A549 (cell line): Measurements from ENCODE around the gene TLNRD1. TPM values are rescaled to one million over a fixed set of nuclear protein-coding genes. Genes with fewer than 3 reads are reported as not detected.

ENCODE experiments used
- ATAC-seq, 2 experiments: fragments of 200-7000 bp in 1 of 2; fragments of >200 bp in 1 of 2; cut with Nextera tagmentation in 1 of 2; cut with Tn5 transposase in 1 of 2; 3 replicates each; pipeline versions ENCODE4 v1.8.0 to v1.9.1; 2018 to 2020; ENCODE audit warnings: mild to moderate bottlenecking in 1 of 2, moderate library complexity in 1 of 2
- CTCF ChIA-PET: fragments of 300-600 bp; sonication (Branson Sonifier 250); formaldehyde crosslinking; extraction: SDS; loops from one replicate; lab custom pipeline; 2021; ENCODE audit warnings: antibody characterized with exemption, inconsistent platforms; lab: Yijun Ruan, JAX
- POLR2A ChIA-PET: fragments of 350-600 bp; formaldehyde crosslinking; extraction: SDS; loops from one replicate; lab custom pipeline; 2021; ENCODE audit warnings: antibody characterized with exemption, inconsistent platforms; lab: Yijun Ruan, JAX
- DNase-seq, 2 experiments: peaks; one replicate each; pipeline versions ENCODE4 v3.0.0 to v3.0.0-alpha.2; 2011 to 2016; ENCODE audit warnings: low read depth in 1 of 2, low spot score in 1 of 2
- FAIRE-seq: peaks from 2 replicates; lab custom pipeline; 2011; peaks lifted over from hg19 to GRCh38; lab: Jason Lieb, UNC
- H3K27ac ChIP-seq, 2 experiments: fragments of >200 bp; sonication (Bioruptor Twin); formaldehyde crosslinking; 3 replicates each; pipeline ENCODE4 v1.5.1; 2016 to 2017
- H3K4me1 ChIP-seq: fragments of >200 bp; sonication (Bioruptor Twin); formaldehyde crosslinking; 3 replicates; pipeline ENCODE4 v1.6.1; 2016
- H3K4me2 ChIP-seq: fragments of >200 bp; sonication (Bioruptor Twin); formaldehyde crosslinking; 3 replicates; pipeline ENCODE4 v1.6.1; 2016
- H3K4me3 ChIP-seq: fragments of >200 bp; sonication (Bioruptor Twin); formaldehyde crosslinking; 3 replicates; pipeline ENCODE4 v1.5.1; 2016
- H3K9me3 ChIP-seq: fragments of >200 bp; sonication (Bioruptor Twin); formaldehyde crosslinking; 3 replicates; pipeline ENCODE4 v1.6.1; 2016
- CBX2 ChIP-seq: fragments of 200-600 bp; sonication (generic); IDR thresholded peaks from 2 replicates; pipeline ENCODE4 v1.6.1; 2016; ENCODE audit warnings: low read depth, mild to moderate bottlenecking, borderline replicate concordance
- CHD4 ChIP-seq: fragments of 200-600 bp; sonication (generic); IDR thresholded peaks from 2 replicates; pipeline ENCODE4 v1.6.1; 2016; ENCODE audit warnings: antibody characterized with exemption, mild to moderate bottlenecking, borderline replicate concordance
- CTCF ChIP-seq: fragments of >200 bp; sonication (Bioruptor Twin); formaldehyde crosslinking; IDR thresholded peaks from 3 replicates; pipeline ENCODE4 v1.5.1; 2016
- E2F6 ChIP-seq: IDR thresholded peaks from 2 replicates; pipeline ENCODE4 v1.6.1; 2012; ENCODE audit warnings: low read depth, borderline replicate concordance
- EHF ChIP-seq: fragments of 250-450 bp; sonication (Bioruptor Pico); IDR thresholded peaks from 2 replicates; pipeline ENCODE4 v1.5.0; 2020; ENCODE audit warnings: mild to moderate bottlenecking
- EHMT2 ChIP-seq: fragments of 200-600 bp; sonication (generic); IDR thresholded peaks from 2 replicates; pipeline ENCODE4 v1.6.1; 2016; ENCODE audit warnings: antibody characterized with exemption, low read depth, mild to moderate bottlenecking, moderate library complexity
- EP300 ChIP-seq, 2 experiments: fragments of >200 bp; sonication (Bioruptor Twin); formaldehyde crosslinking; IDR thresholded peaks; 2 replicates in 1 of 2; 3 replicates in 1 of 2; pipeline ENCODE4 v1.6.1; 2016 to 2017
- GATA3 ChIP-seq: IDR thresholded peaks from 2 replicates; pipeline ENCODE4 v1.6.1; 2012; ENCODE audit warnings: borderline replicate concordance
- HEYL ChIP-seq: fragments of 250-450 bp; sonication (Bioruptor Pico); IDR thresholded peaks from 2 replicates; pipeline ENCODE4 v1.8.0; 2021; ENCODE audit warnings: mild to moderate bottlenecking, moderate library complexity
- HOXB13 ChIP-seq: fragments of 250-450 bp; sonication (Bioruptor Pico); IDR thresholded peaks from 2 replicates; pipeline ENCODE4 v1.5.0; 2020; ENCODE audit warnings: low read depth, mild to moderate bottlenecking, moderate library complexity
- JUN ChIP-seq, 2 experiments: fragments of >200 bp; sonication (Bioruptor Twin); formaldehyde crosslinking; IDR thresholded peaks; 2 replicates in 1 of 2; 3 replicates in 1 of 2; pipeline ENCODE4 v1.6.1; 2016 to 2017
- JUNB ChIP-seq: fragments of >200 bp; sonication (Bioruptor Twin); formaldehyde crosslinking; IDR thresholded peaks from 2 replicates; pipeline ENCODE4 v1.6.1; 2016
- MAFK ChIP-seq: fragments of 450-650 bp; IDR thresholded peaks from 2 replicates; pipeline ENCODE4 v1.6.1; 2014; ENCODE audit not compliant: partially characterized antibody
- MYC ChIP-seq: IDR thresholded peaks from 2 replicates; pipeline ENCODE4 v1.6.1; 2012; ENCODE audit warnings: mild to moderate bottlenecking, inconsistent platforms, low read length, improper control_type of control experiment, borderline replicate concordance
- NFE2L2 ChIP-seq: fragments of 150-350 bp; conservative IDR thresholded peaks from 2 replicates; pipeline ENCODE4 v1.6.1; 2014; ENCODE audit warnings: low read length
- PBX3 ChIP-seq: IDR thresholded peaks from 2 replicates; pipeline ENCODE4 v1.6.1; 2012
- RFX5 ChIP-seq: fragments of 450-650 bp; IDR thresholded peaks from 2 replicates; pipeline ENCODE4 v1.7.1; 2014; ENCODE audit warnings: antibody characterized with exemption, mild to moderate bottlenecking, moderate library complexity
- RNF2 ChIP-seq: fragments of 200-600 bp; sonication (generic); IDR thresholded peaks from 2 replicates; pipeline ENCODE4 v1.6.1; 2016; ENCODE audit warnings: low read depth, mild to moderate bottlenecking, antibody characterized with exemption, moderate library complexity, borderline replicate concordance
- SMC3 ChIP-seq: fragments of >200 bp; sonication (Bioruptor Twin); formaldehyde crosslinking; IDR thresholded peaks from 3 replicates; pipeline ENCODE4 v1.6.1; 2018; ENCODE audit warnings: inconsistent platforms
- SREBF2 ChIP-seq: fragments of 450-650 bp; IDR thresholded peaks from 2 replicates; pipeline ENCODE4 v1.6.1; 2014; ENCODE audit warnings: mild to moderate bottlenecking, moderate library complexity
- WGBS: methylation state at CpG from one replicate; pipeline ENCODE4 v1.1.6; 2017; ENCODE audit errors: missing lambda C conversion rate; 5-methylcytosine and 5-hydroxymethylcytosine counted together
- polyA plus RNA-seq, 4 experiments: library from polyadenylated mRNA; depleted of rRNA in 3 of 4; stranded (reverse); fragments of >200 nt; fragmentation: RNase III in 1 of 4; extraction: RNeasy Plus Mini Kit Qiagen cat#74134 plus additional on column Dnase treatment in 1 of 4; gene quantifications; 2 replicates in 3 of 4; 3 replicates in 1 of 4; pipeline ENCODE4 v1.2.3, GENCODE V29; 2011 to 2017

Gene TLNRD1
- polyA plus RNA-seq, 2 of the 4 experiments (the other 2 are of a cell fraction) = 6.6 to 7.2 TPM

- no peak overlapping the region for H3K4me2 ChIP-seq
- ATAC-seq = no peak
- H3K4me1 ChIP-seq = no peaks in the 10 kb centered on the region
- 54% methylated on average over 2 of the region's 2 CpGs for WGBS
- H3K9me3 ChIP-seq = peaks cover 30% of the 10 kb centered on the region
- POLR2A ChIA-PET = no interaction called here
- CTCF ChIA-PET = interaction anchor here (1.2 kb wide), 1 partner anchor 15 kb away, joined by 4 read pairs; no protein-coding TSS in a partner anchor
- no peak overlapping the region for H3K27ac ChIP-seq
- no peak for TF ChIP-seq MYC
- TF ChIP-seq CBX2 = no peak
- no peak for TF ChIP-seq HEYL (CRISPR knock-in tag)
- no peak for TF ChIP-seq NFE2L2
- no peak for TF ChIP-seq EP300 (IDR thresholded peaks at IDR 0.05)
- TF ChIP-seq JUNB = no peak
- no peak for TF ChIP-seq RFX5
- TF ChIP-seq SREBF2 = no peak
- no peak for TF ChIP-seq GATA3
- TF ChIP-seq EHF (CRISPR knock-in tag) = no peak
- no peak for TF ChIP-seq RNF2
- TF ChIP-seq PBX3 = no peak
- TF ChIP-seq EHMT2 = no peak
- TF ChIP-seq, all 56 proteins: peak for 0
- no peak overlapping the region for H3K4me3 ChIP-seq
- DNase-seq = no peak
- no peak for FAIRE-seq
These were observed 26.3 kb downstream of the TLNRD1 start for GRCh38 chr15:81026836-81027599.

GRCh38 chr15:81029414-81030300 is 28.9 kb downstream of the TLNRD1 start:
- ATAC-seq = no peak; a peak in 1 of 6 replicates
- POLR2A ChIA-PET = no interaction called here
- H3K4me2 ChIP-seq = no peak overlapping the region
- H3K9me3 ChIP-seq = peaks cover 30% of the 10 kb centered on the region
- DNase-seq = peak in 1 of 2 experiments; percentile 29
- TF ChIP-seq NFE2L2 = peak; percentile 99
- no peak for TF ChIP-seq JUN (IDR thresholded peaks at IDR 0.05)
- peak; percentile 99 for TF ChIP-seq MAFK
- TF ChIP-seq, all 56 proteins: peak for 2
- no peak overlapping the region for H3K4me3 ChIP-seq
- WGBS = 5% methylated on average over 3 of the region's 3 CpGs
- H3K4me1 ChIP-seq = no peaks in the 10 kb centered on the region
- CTCF ChIA-PET = interaction anchor here (1.9 kb wide), 1 partner anchor 60 kb away, joined by 5 read pairs; no protein-coding TSS in a partner anchor
- peak overlapping the region in 1 of 2 experiments; percentile 38; a peak in 1 of 6 replicates for H3K27ac ChIP-seq
- no peak for FAIRE-seq

- H3K9me3 ChIP-seq = peaks cover 30% of the 10 kb centered on the region
- POLR2A ChIA-PET = no interaction called here
- no peak overlapping the region for H3K4me2 ChIP-seq
- CTCF ChIA-PET = interaction anchor here (1.9 kb wide), 1 partner anchor 60 kb away, joined by 5 read pairs; no protein-coding TSS in a partner anchor
- no peaks in the 10 kb centered on the region for H3K4me1 ChIP-seq
- H3K27ac ChIP-seq = no peak overlapping the region
- ATAC-seq (no peak), DNase-seq (no peak), FAIRE-seq (no peak)
- H3K4me3 ChIP-seq = no peak overlapping the region
- TF ChIP-seq CTCF = no peak
- TF ChIP-seq E2F6 = no peak
- TF ChIP-seq HOXB13 (CRISPR knock-in tag) = no peak
- no peak for TF ChIP-seq CHD4
- no peak for TF ChIP-seq SMC3
- 38% methylated on average over 3 of the region's 3 CpGs for WGBS
These were observed 29.6 kb downstream of the TLNRD1 start for GRCh38 chr15:81030301-81030750.
